HCT116 (cell line): ENCODE results near the gene MEIS2. TPM values are rescaled to one million over a fixed set of nuclear protein-coding genes. Genes with fewer than 3 reads are reported as not detected.
A peak's percentile ranks its signal among the peaks of the same experiment; 100 is the strongest.

Experiments
- ATAC-seq: fragments of 200-7000 bp; cut with Tn5 transposase; 2 replicates; pipeline ENCODE4 v1.9.1; 2020; ENCODE audit warnings: mild to moderate bottlenecking, moderate library complexity
- BruUV-seq: library from RNA; stranded (reverse); fragments of 400-500 nt; replicated peaks from 2 replicates; lab custom pipeline; 2021; lab: Mats Ljungman, UMichigan
- CTCF ChIA-PET: fragments of 300-600 bp; sonication (Branson Sonifier 250); formaldehyde crosslinking; loops from one replicate; lab custom pipeline; 2021; ENCODE audit warnings: antibody characterized with exemption; lab: Charles Lee
- POLR2A ChIA-PET: fragments of 300-600, 350-600 bp; sonication (Branson Sonifier 250); formaldehyde crosslinking; loops from one replicate; lab custom pipeline; 2021; ENCODE audit warnings: antibody characterized with exemption; lab: Charles Lee
- RAD21 ChIA-PET, 2 experiments: fragments of 300-600 bp; sonication (Branson Sonifier 250); formaldehyde crosslinking; loops; one replicate each; lab custom pipeline; 2023; ENCODE audit warnings: low total read pairs in 2 of 2; ENCODE audit not compliant: uncharacterized antibody in 2 of 2, unreplicated experiment in 2 of 2, low non-redundant PET in 1 of 2; lab: Charles Lee
- DNase-seq: peaks from one replicate; pipeline ENCODE4 v3.0.0-alpha.2; 2010; ENCODE audit warnings: low read depth, low spot score
- H2AFZ ChIP-seq: fragments of 200-600 bp; shearing (Covaris generic), sonication (generic); 2 replicates; pipeline ENCODE4 v1.6.1; 2017; ENCODE audit warnings: low read depth, mixed run types, mixed read lengths, antibody characterized with exemption, low read length; ENCODE audit not compliant: poor library complexity, severe bottlenecking
- H3K27ac ChIP-seq: 2 replicates; pipeline ENCODE4 v1.5.1; 2012; ENCODE audit warnings: low read depth, low read length
- H3K27me3 ChIP-seq: fragments of 200-600 bp; sonication (generic); 2 replicates; pipeline ENCODE4 v1.6.1; 2016; ENCODE audit warnings: mixed run types, low read length, mixed read lengths; ENCODE audit not compliant: insufficient read depth
- H3K36me3 ChIP-seq, 2 experiments: fragments of 200-500 bp in 1 of 2; fragments of 200-600 bp in 1 of 2; sonication (Bioruptor generic) in 1 of 2; sonication (generic) in 1 of 2; 2 replicates each; pipeline versions ENCODE4 v1.5.1 to v1.6.1; 2014 to 2016; ENCODE audit warnings: low read length in 2 of 2, inconsistent platforms in 1 of 2, mixed read lengths in 1 of 2, mixed run types in 1 of 2; ENCODE audit not compliant: insufficient read depth in 2 of 2, control insufficient read depth in 1 of 2
- H3K4me1 ChIP-seq, 2 experiments: fragments of 200-600 bp in 1 of 2; sonication (generic) in 1 of 2; 2 replicates each; pipeline versions ENCODE4 v1.5.1 to v1.6.1; 2012 to 2017; ENCODE audit warnings: low read length in 2 of 2, inconsistent platforms in 1 of 2, mild to moderate bottlenecking in 1 of 2, mixed read lengths in 1 of 2, mixed run types in 1 of 2, moderate library complexity in 1 of 2; ENCODE audit not compliant: insufficient read depth in 2 of 2, control insufficient read depth in 1 of 2
- H3K4me2 ChIP-seq: fragments of 200-600 bp; sonication (generic); 2 replicates; pipeline ENCODE4 v1.6.1; 2017; ENCODE audit warnings: mixed run types, low read length, mixed read lengths
- H3K4me3 ChIP-seq, 2 experiments: fragments of 200-600 bp in 1 of 2; sonication (generic) in 1 of 2; replicated peaks in 1 of 2; 2 replicates each; pipeline ENCODE4 v1.5.1; 2011 to 2016; ENCODE audit warnings: low read length in 2 of 2, control low read depth in 1 of 2, low read depth in 1 of 2, mild to moderate bottlenecking in 1 of 2, mixed read lengths in 1 of 2, mixed run types in 1 of 2
- H3K79me2 ChIP-seq: fragments of 200-600 bp; sonication (generic); 2 replicates; pipeline ENCODE4 v1.6.1; 2017; ENCODE audit warnings: mild to moderate bottlenecking, mixed run types, low read length, moderate library complexity, mixed read lengths; ENCODE audit not compliant: insufficient read depth
- H3K9ac ChIP-seq: fragments of 200-600 bp; sonication (generic); 2 replicates; pipeline ENCODE4 v1.6.1; 2016; ENCODE audit warnings: low read length, mixed read lengths
- H3K9me2 ChIP-seq: fragments of 200-600 bp; sonication (generic), shearing (Covaris generic); 2 replicates; pipeline ENCODE4 v1.6.1; 2017; ENCODE audit warnings: mixed run types, mild to moderate bottlenecking, moderate library complexity; ENCODE audit not compliant: insufficient read depth
- H3K9me3 ChIP-seq, 2 experiments: fragments of 200-500 bp in 1 of 2; fragments of 200-600 bp in 1 of 2; sonication (Bioruptor generic) in 1 of 2; sonication (generic) in 1 of 2; 2 replicates each; pipeline ENCODE4 v1.6.1; 2014 to 2017; ENCODE audit warnings: low read length in 2 of 2, mixed read lengths in 2 of 2, inconsistent platforms in 1 of 2, low read depth in 1 of 2, mild to moderate bottlenecking in 1 of 2, mixed run types in 1 of 2, moderate library complexity in 1 of 2; ENCODE audit not compliant: control insufficient read depth in 1 of 2, insufficient read depth in 1 of 2
- H4K20me1 ChIP-seq: fragments of 200-600 bp; sonication (generic), shearing (Covaris generic); 2 replicates; pipeline ENCODE4 v1.6.1; 2017; ENCODE audit warnings: mixed run types, mild to moderate bottlenecking, moderate library complexity; ENCODE audit not compliant: insufficient read depth
- CTCF ChIP-seq, 3 experiments: fragments of 200-600 bp in 1 of 3; sonication (generic) in 1 of 3; IDR thresholded peaks in 2 of 3; conservative IDR thresholded peaks in 1 of 3; 2 replicates each; pipeline ENCODE4 v1.5.1; 2012 to 2017; ENCODE audit warnings: low read depth in 2 of 3, low read length in 2 of 3, antibody characterized with exemption in 1 of 3, borderline replicate concordance in 1 of 3, control low read depth in 1 of 3, mild to moderate bottlenecking in 1 of 3, mixed read lengths in 1 of 3, mixed run types in 1 of 3, moderate library complexity in 1 of 3; ENCODE audit not compliant: insufficient read depth in 1 of 3
- FOSL1 ChIP-seq: IDR thresholded peaks from 2 replicates; pipeline ENCODE4 v1.6.1; 2012; ENCODE audit warnings: low read depth
- RAD21 ChIP-seq: IDR thresholded peaks from 2 replicates; pipeline ENCODE4 v1.6.1; 2012; ENCODE audit warnings: low read depth, mild to moderate bottlenecking
- YY1 ChIP-seq: IDR thresholded peaks from 2 replicates; pipeline ENCODE4 v1.6.1; 2011; ENCODE audit warnings: low read length, low read depth, moderate library complexity, mild to moderate bottlenecking; ENCODE audit not compliant: insufficient replicate concordance; ENCODE audit errors: extremely low read depth
- ZNF274 ChIP-seq: fragments of 200-500 bp; sonication (Bioruptor generic); IDR thresholded peaks from 2 replicates; pipeline ENCODE4 v1.6.1; 2014; ENCODE audit warnings: mild to moderate bottlenecking, low read depth, low read length, inconsistent platforms
- intact Hi-C: fragments of 100-400 bp; cut with micrococcal nuclease; formaldehyde crosslinking; loops from 2 replicates; pipeline ENCODE4 v1.10.0; 2022
- total RNA-seq: library from RNA; stranded (reverse); gene quantifications from one replicate; pipeline ENCODE4 v1.2.1, GENCODE V29; 2021; ENCODE audit not compliant: unreplicated experiment

MEIS2 gene
- total RNA-seq, 1 experiment from 2014 or later: 11.5 TPM

- peak; percentile 66 for TF ChIP-seq RAD21
- TF ChIP-seq ZNF274: no peak
- peak; percentile 14 to 57 (median 38); a peak in 4 of 6 replicates for TF ChIP-seq CTCF (IDR thresholded peaks at IDR 0.05 in 2 of 3, conservative IDR thresholded peaks at IDR 0.05 in 1 of 3; ENCODE audit: borderline replicate concordance in 1 of 3, insufficient read depth in 1 of 3, low read depth in 2 of 3, low read length in 2 of 3)
- Histone ChIP-seq H3K79me2 (no peaks in the 10 kb centered on the region), H4K20me1 (no peaks in the 10 kb centered on the region), H3K9ac (no peak overlapping the region), H3K4me2 (no peak overlapping the region), H3K27ac (no peak overlapping the region), H3K4me1 (no peaks in the 10 kb centered on the region), H3K27me3 (no peaks in the 10 kb centered on the region), H3K4me3 (no peak overlapping the region), H3K9me3 (no peaks in the 10 kb centered on the region), H2AFZ (peak overlapping the region; percentile 90), H3K36me3 (no peaks in the 10 kb centered on the region), H3K9me2 (no peaks in the 10 kb centered on the region)
- ChIA-PET POLR2A (no interaction called here), CTCF (interaction anchor here (0.9 to 3.8 kb wide), 7 partner anchors 9 to 1844 kb away, joined by 3 to 27 read pairs (median 3); no protein-coding TSS in a partner anchor), RAD21 (interaction anchor here in 1 of 2 experiments (1.0 kb wide), 1 partner anchor 250 kb away, joined by 4 read pairs; no protein-coding TSS in a partner anchor)
- no peak for DNase-seq
- no TSS peak for BruUV-seq
- intact Hi-C loops: loop anchor here (1.0 to 10.0 kb wide), 4 partner anchors 250 to 1614 kb away; no protein-coding TSS in a partner anchor
- 0 out of 2 replicates have a peak, but pooled peaks have one; percentile 37 for ATAC-seq
These were observed 33.3 kb upstream of the MEIS2 start for GRCh38 chr15:37133602-37134001.

- ChIA-PET RAD21 (interaction anchor here in 1 of 2 experiments (1.0 kb wide), 1 partner anchor 249 kb away, joined by 4 read pairs; no protein-coding TSS in a partner anchor), CTCF (interaction anchor here (1.3 to 3.8 kb wide), 4 partner anchors 9 to 631 kb away, joined by 3 to 27 read pairs (median 3); no protein-coding TSS in a partner anchor), POLR2A (no interaction called here)
- TF ChIP-seq FOSL1 (no peak), YY1 (no peak)
- Histone ChIP-seq H4K20me1 (no peaks in the 10 kb centered on the region), H3K4me2 (no peak overlapping the region), H3K9me2 (no peaks in the 10 kb centered on the region), H3K79me2 (no peaks in the 10 kb centered on the region), H3K4me1 (no peaks in the 10 kb centered on the region), H2AFZ (no peak overlapping the region), H3K9me3 (no peaks in the 10 kb centered on the region), H3K27ac (no peak overlapping the region), H3K27me3 (no peaks in the 10 kb centered on the region), H3K9ac (no peak overlapping the region), H3K36me3 (no peaks in the 10 kb centered on the region), H3K4me3 (no peak overlapping the region)
- ATAC-seq (no peak), DNase-seq (no peak)
- intact Hi-C loops: loop anchor here (10.0 kb wide), 1 partner anchor 1378 kb away; no protein-coding TSS in a partner anchor
- no TSS peak for BruUV-seq
These were observed 32.6 kb upstream of the MEIS2 start for GRCh38 chr15:37132826-37133417.
